Liver (tissue), 3 donors: ENCODE measurements around the gene POLH.

Experiments used
- EGR1 ChIP-seq, 2 donors: IDR thresholded peaks; 2 replicates each; pipeline ENCODE4 v1.6.1; 2016 to 2018; ENCODE audit warnings: antibody characterized with exemption in 2 of 2, low read depth in 2 of 2
- JUND ChIP-seq, 2 donors: IDR thresholded peaks; 2 replicates each; pipeline ENCODE4 v1.6.1; 2016; ENCODE audit warnings: antibody characterized with exemption in 2 of 2
- SP1 ChIP-seq: IDR thresholded peaks from 2 replicates; pipeline ENCODE4 v1.6.1; 2018; ENCODE audit warnings: antibody characterized with exemption, mild to moderate bottlenecking
- TAF1 ChIP-seq: conservative IDR thresholded peaks from 2 replicates; pipeline ENCODE4 v1.6.1; 2016; ENCODE audit warnings: antibody characterized with exemption, mild to moderate bottlenecking
- TF ChIP-seq, protein P1 (sequence below): fragments of 150-350 bp; IDR thresholded peaks from 2 replicates; pipeline ENCODE4 v1.5.1; 2017; ENCODE audit warnings: improper control_type of control experiment, low read depth, low read length; ENCODE audit not compliant: missing input control
- TF ChIP-seq, protein P2 (sequence below): IDR thresholded peaks from 2 replicates; pipeline ENCODE4 v1.6.1; 2016; ENCODE audit warnings: antibody characterized with exemption
- TF ChIP-seq, protein P3 (sequence below): IDR thresholded peaks from 2 replicates; pipeline ENCODE4 v1.6.1; 2016; ENCODE audit warnings: antibody characterized with exemption
- donor health status: healthy.
- donor health status: healthy.

DNA sequence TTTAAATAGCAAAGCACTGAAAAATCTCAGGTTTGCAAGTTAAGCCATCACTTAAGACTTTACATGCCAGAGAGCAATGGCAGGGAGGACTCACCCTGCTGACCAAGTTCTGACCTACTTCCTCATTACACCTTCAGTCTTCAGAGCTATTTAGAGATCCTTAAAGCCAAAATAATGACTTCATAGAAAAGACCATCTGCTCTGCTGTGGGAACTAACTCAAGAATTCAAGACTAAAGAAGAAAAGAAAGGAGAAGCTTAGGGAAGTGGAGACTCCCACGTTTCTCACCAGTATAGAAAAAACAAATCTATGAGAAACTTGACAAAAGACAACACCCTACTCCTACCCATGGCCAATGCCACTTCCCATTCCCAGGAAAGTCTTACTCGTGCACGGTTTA, 28.8 kb upstream of the POLH start:
- TF ChIP-seq, protein P1, sequence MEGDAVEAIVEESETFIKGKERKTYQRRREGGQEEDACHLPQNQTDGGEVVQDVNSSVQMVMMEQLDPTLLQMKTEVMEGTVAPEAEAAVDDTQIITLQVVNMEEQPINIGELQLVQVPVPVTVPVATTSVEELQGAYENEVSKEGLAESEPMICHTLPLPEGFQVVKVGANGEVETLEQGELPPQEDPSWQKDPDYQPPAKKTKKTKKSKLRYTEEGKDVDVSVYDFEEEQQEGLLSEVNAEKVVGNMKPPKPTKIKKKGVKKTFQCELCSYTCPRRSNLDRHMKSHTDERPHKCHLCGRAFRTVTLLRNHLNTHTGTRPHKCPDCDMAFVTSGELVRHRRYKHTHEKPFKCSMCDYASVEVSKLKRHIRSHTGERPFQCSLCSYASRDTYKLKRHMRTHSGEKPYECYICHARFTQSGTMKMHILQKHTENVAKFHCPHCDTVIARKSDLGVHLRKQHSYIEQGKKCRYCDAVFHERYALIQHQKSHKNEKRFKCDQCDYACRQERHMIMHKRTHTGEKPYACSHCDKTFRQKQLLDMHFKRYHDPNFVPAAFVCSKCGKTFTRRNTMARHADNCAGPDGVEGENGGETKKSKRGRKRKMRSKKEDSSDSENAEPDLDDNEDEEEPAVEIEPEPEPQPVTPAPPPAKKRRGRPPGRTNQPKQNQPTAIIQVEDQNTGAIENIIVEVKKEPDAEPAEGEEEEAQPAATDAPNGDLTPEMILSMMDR, result no peak
- TF ChIP-seq TAF1 (no peak), SP1 (no peak), JUND (IDR thresholded peaks at IDR 0.05) (no peak), EGR1 (IDR thresholded peaks at IDR 0.05; ENCODE audit: low read depth in 2 of 2) (no peak)
- TF ChIP-seq, protein P2, sequence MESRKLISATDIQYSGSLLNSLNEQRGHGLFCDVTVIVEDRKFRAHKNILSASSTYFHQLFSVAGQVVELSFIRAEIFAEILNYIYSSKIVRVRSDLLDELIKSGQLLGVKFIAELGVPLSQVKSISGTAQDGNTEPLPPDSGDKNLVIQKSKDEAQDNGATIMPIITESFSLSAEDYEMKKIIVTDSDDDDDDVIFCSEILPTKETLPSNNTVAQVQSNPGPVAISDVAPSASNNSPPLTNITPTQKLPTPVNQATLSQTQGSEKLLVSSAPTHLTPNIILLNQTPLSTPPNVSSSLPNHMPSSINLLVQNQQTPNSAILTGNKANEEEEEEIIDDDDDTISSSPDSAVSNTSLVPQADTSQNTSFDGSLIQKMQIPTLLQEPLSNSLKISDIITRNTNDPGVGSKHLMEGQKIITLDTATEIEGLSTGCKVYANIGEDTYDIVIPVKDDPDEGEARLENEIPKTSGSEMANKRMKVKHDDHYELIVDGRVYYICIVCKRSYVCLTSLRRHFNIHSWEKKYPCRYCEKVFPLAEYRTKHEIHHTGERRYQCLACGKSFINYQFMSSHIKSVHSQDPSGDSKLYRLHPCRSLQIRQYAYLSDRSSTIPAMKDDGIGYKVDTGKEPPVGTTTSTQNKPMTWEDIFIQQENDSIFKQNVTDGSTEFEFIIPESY, result no peak
- TF ChIP-seq, protein P3, sequence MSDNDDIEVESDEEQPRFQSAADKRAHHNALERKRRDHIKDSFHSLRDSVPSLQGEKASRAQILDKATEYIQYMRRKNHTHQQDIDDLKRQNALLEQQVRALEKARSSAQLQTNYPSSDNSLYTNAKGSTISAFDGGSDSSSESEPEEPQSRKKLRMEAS, result no peak
